GM10266 (cell line): Measurements from ENCODE around the gene ZNHIT2.
A peak's percentile ranks its signal among the peaks of the same experiment; 100 is the strongest.

Source experiments
- DNase-seq: peaks from one replicate; pipeline ENCODE4 v3.0.0; 2012; ENCODE audit errors: extremely low spot score
- CTCF ChIP-seq: IDR thresholded peaks from 2 replicates; pipeline ENCODE4 v1.5.1; 2012; ENCODE audit warnings: mild to moderate bottlenecking, low read depth; ENCODE audit not compliant: control insufficient read depth, insufficient read depth; ENCODE audit errors: missing control alignments

ZNHIT2 gene

GRCh38 chr11:65095974-65096806 is 21.3 kb downstream of the ZNHIT2 start, which contains the start of gene VPS51:
Gene VPS51, plus strand, starts transcription at chr11:65096214. Its CDS starts 37 bp downstream, at chr11:65096251.
- peak; percentile 93 for DNase-seq
- no peak for TF ChIP-seq CTCF

GRCh38 chr11:65095427-65095826 is 22.1 kb downstream of the ZNHIT2 start:
- no peak for TF ChIP-seq CTCF
- no peak for DNase-seq

GRCh38 chr11:65090628-65091027 is 26.9 kb downstream of the ZNHIT2 start:
- no peak for DNase-seq
- no peak for TF ChIP-seq CTCF

GRCh38 chr11:65089621-65090020 is 27.9 kb downstream of the ZNHIT2 start:
- DNase-seq: no peak
- TF ChIP-seq CTCF: no peak

- no peak for DNase-seq
- TF ChIP-seq CTCF: no peak
Measured at GRCh38 chr11:65087827-65088226, 29.7 kb downstream of the ZNHIT2 start.

- no peak for DNase-seq
- no peak for TF ChIP-seq CTCF
Measured at GRCh38 chr11:65087216-65087615, 30.3 kb downstream of the ZNHIT2 start.

GRCh38 chr11:65086809-65087208 is 30.7 kb downstream of the ZNHIT2 start:
- no peak for TF ChIP-seq CTCF
- DNase-seq: no peak
